ENCODE measurements around the gene PTPRR.

PTPRR gene

DNA sequence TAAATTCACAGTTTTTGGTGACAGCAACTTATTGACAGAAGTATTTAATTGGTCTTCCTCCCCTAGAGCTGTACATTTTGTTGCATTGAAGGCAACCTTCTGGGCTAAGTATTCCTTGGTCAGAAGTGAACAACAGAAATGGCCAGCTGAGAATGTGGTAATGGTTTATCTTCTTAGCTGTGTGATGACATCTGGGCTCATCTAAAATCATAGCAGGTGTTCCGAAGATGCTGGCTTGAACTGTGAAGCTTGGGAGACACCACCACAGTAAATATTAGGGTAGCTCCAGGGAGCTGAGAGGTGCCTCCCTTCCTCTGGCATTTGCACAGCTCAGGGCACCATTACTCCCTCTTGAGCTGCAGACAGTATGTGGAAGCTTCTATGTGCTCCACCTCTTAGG, 279.6 kb downstream of the PTPRR start:
- no peak for DNase-seq (ENCODE audit: extremely low read depth, low read depth)
- TF ChIP-seq, protein P1, sequence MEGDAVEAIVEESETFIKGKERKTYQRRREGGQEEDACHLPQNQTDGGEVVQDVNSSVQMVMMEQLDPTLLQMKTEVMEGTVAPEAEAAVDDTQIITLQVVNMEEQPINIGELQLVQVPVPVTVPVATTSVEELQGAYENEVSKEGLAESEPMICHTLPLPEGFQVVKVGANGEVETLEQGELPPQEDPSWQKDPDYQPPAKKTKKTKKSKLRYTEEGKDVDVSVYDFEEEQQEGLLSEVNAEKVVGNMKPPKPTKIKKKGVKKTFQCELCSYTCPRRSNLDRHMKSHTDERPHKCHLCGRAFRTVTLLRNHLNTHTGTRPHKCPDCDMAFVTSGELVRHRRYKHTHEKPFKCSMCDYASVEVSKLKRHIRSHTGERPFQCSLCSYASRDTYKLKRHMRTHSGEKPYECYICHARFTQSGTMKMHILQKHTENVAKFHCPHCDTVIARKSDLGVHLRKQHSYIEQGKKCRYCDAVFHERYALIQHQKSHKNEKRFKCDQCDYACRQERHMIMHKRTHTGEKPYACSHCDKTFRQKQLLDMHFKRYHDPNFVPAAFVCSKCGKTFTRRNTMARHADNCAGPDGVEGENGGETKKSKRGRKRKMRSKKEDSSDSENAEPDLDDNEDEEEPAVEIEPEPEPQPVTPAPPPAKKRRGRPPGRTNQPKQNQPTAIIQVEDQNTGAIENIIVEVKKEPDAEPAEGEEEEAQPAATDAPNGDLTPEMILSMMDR (IDR thresholded peaks at IDR 0.05; ENCODE audit: low read depth, low read length), result no peak

DNA sequence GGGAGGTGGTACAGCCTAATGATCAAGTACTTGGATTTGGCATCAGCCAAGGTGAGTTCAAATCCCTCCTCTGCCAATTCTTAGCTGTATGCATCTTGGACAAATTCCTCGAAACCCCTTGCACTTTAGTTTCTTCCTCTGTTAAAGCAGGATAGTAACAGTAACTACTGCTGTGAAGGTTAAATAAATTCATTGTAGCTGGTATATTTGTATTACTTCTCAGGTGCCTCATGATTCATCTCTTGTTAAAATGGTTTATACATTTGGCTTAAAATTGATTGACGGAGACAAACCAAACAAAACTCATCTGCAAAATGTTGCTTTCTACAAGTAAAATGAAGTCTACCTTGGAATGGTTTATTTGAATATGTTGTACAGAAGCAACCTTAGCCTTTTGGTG, 281.0 kb downstream of the PTPRR start:
- DNase-seq (ENCODE audit: extremely low read depth, low read depth), result no peak
- TF ChIP-seq, protein P1 (IDR thresholded peaks at IDR 0.05; ENCODE audit: low read depth, low read length), result no peak

DNA sequence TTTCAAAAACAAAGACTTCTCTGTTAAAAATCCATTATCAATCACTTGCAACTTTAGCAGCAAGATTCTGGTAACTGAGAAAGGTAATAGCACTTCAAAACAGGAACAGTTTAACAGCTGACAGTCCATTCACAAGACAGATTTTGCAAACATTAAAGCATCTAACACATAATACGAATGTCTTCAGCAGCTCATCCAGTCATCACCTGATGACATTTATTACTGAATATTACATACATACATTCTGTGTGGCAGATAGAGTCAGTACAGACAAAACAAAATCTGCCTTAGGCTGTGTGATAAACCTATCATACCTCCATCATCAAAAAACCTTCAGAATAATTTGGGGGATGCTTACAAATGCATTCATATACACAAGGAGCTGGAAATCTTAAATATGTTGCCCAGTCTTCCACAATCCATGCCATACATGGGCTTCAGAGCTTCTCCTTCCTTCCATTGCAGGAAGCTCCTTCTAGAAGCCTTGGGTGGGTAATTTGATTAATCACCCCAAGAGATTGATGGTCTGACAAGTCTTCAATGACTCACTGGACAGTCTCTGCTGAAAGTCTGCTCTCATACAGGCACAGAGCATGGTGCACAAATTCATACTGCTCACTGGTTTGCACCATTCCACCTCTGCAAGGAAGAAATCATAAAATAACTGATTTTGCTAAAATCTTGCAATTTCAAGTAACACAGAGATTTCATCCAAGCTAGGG, 281.7 kb downstream of the PTPRR start:
- TF ChIP-seq, protein P1 (IDR thresholded peaks at IDR 0.05; ENCODE audit: low read depth, low read length), result no peak
- no peak for DNase-seq (ENCODE audit: extremely low read depth, low read depth)

DNA sequence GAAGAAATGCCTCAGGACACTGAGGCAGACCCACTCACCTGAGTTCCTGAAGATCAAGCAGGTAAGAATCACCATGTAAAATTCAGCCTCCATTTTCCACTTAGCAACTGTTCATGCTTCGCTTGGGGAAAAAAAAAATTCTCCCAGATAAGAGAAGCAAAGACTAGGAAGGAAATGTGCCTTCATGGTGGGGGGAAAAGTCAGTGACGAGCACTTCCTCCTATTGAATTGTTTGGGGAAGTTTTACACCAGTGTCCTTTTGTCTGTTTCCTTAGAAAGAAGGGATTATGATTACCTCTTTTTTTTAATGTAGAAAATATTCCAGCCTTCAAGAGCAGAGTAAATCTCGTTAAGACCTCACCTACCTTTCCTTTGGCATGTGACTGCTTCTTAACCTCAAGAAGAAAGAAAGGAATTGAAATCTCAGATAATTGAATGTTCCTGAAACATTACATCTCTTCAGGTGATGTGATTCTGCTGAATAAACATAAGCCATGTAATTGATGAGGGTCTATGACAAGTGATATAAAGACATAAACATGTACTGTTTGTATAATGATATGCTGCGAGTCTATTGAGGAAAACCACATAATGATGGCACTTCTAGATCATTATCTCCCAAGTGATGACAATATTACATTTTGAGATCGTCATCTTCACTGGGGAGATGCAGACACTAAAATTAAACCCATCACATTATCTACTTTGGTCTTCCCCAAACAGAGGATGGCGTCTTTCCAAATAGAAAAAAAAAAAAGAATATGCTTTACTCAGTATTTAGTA, 283.0 kb downstream of the PTPRR start, which contains the start of gene PTPRB:
TSS of gene PTPRB (minus strand) at position 127 of the 783 bp plus-strand sequence. CDS start at position 93, 34 bp downstream.
- TF ChIP-seq, protein P1 (IDR thresholded peaks at IDR 0.05; ENCODE audit: low read depth, low read length), result no peak
- DNase-seq (ENCODE audit: extremely low read depth, low read depth), result no peak

DNA sequence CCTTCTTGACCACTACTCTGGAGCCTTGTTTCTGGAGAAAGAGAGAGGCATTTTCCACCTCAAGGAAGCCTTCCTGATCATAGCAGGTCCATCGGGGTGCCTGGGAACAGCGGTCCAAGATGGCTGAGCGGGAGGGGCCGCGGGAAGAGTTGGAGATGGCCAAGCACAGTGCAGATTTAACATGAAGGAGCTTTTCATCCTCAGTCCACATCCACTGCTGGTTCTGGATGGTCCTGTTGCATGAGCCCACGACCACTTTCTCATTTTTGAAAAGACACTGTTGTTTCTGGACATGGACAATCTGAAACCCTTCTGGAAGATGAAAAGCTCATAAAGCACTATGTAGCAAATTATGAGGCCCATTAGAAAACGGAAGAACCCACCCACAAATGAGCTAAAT, 284.8 kb downstream of the PTPRR start:
- no peak for DNase-seq (ENCODE audit: extremely low read depth, low read depth)
- TF ChIP-seq, protein P1 (IDR thresholded peaks at IDR 0.05; ENCODE audit: low read depth, low read length), result no peak

DNA sequence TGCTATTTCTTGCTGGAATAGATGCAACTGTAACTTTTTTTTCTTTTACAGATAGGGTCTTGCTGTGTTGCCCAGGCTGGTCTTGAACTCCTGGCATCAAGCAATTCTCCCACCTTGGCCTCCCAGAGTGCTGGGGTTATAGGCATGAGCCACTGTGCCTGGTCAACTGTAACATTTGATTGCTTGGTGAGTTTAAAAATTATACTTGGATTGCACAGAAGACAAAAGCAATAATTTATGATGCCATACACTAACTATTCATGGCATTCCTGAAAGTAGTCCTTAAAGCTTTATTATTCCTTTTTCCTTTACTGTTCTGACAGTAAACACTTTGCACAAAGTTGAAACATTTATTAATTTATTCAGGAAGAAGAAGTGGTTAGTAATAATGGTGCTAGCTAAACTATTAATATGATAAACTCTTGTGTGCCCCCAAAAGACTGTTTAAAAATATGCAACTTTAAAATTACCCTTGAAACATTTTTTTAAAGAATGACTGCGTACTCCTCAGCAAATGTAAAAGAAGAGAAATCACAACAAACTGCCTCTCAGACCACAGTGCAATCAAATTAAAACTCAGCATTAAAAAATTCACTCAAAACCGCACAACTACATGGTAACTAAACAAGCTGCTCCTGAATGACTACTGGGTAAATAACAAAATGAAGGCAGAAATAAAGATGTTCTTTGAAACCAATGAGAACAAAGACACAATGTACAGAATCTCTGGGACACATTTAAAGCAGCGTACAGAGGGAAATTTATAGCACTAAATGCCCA, 291.6 kb downstream of the PTPRR start:
- DNase-seq (ENCODE audit: extremely low read depth, low read depth), result no peak
- TF ChIP-seq, protein P1 (IDR thresholded peaks at IDR 0.05; ENCODE audit: low read depth, low read length), result no peak

Measured in AG09319 (cell line).